ENCODE measurements around the gene DNAH11.
A peak's percentile ranks its signal among the peaks of the same experiment; 100 is the strongest.

The DNAH11 gene

DNA sequence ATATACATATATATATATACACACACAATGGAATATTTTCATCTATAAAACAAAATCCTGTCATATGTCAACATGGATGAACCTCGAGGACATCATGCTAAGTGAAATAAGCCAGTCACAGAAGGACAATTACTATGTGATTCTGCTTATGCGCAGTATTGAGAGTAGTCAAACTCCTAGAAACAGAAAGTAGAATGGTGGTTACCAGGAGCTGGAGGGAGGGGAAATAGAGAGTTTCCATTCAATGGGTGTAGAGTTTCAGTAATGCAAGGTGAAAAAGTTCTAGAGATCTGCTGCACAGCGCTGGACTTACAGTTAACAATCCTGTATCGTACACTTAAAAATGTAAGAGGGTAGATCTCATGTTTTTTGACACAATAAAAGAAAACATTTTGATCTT, 221.0 kb downstream of the DNAH11 start:
- TF ChIP-seq, protein P1, sequence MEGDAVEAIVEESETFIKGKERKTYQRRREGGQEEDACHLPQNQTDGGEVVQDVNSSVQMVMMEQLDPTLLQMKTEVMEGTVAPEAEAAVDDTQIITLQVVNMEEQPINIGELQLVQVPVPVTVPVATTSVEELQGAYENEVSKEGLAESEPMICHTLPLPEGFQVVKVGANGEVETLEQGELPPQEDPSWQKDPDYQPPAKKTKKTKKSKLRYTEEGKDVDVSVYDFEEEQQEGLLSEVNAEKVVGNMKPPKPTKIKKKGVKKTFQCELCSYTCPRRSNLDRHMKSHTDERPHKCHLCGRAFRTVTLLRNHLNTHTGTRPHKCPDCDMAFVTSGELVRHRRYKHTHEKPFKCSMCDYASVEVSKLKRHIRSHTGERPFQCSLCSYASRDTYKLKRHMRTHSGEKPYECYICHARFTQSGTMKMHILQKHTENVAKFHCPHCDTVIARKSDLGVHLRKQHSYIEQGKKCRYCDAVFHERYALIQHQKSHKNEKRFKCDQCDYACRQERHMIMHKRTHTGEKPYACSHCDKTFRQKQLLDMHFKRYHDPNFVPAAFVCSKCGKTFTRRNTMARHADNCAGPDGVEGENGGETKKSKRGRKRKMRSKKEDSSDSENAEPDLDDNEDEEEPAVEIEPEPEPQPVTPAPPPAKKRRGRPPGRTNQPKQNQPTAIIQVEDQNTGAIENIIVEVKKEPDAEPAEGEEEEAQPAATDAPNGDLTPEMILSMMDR (IDR thresholded peaks at IDR 0.05) = no peak

DNA sequence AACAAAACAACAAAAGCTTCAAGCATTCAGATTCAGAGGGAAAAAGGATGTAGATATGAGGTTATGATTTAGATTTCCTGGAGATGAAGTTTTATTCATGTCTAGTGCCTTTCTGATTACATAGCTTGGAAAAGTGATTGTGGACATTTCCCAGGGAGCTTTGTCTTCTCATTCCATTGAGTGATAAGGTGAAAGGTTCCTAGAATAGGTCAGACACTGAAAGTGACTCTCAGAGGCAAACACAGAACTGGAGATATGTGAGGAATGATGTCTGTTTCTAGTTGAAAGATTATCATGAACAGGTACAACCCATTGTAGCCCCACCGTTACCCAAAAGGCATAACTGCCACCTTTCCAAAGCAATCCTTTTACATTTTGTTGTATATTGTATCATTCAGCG, 223.4 kb downstream of the DNAH11 start:
- TF ChIP-seq, protein P1 (IDR thresholded peaks at IDR 0.05) = no peak

DNA sequence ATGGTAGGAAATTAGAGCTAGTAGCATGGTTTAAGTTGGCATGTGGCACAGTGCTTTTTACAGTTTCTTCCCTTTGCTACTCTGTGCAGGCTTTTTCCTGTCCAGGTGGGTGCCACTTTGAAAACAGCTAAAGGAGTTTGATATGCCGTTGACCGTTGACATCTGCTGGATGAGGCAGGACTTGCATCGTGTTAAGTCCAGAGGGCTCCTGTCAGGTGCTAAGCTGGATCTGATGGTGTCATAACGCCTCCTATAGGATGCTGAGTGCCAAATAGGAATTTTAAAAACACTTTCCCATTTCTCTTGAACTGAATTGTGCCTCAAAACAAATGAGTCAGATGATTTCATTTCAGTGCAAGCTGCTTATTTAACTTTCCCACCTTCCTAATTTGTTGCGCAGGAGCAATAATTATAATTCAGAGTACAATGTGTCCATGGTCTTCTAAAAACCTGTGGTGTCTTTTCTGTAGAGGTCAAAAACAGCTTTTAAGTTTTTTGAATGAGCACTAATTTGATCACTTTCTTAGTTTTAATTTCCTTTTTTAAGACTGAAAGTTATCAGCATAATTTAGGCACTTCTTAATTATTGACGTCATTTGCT, 224.6 kb downstream of the DNAH11 start:
- TF ChIP-seq, protein P1 (IDR thresholded peaks at IDR 0.05) = peak; percentile 96

DNA sequence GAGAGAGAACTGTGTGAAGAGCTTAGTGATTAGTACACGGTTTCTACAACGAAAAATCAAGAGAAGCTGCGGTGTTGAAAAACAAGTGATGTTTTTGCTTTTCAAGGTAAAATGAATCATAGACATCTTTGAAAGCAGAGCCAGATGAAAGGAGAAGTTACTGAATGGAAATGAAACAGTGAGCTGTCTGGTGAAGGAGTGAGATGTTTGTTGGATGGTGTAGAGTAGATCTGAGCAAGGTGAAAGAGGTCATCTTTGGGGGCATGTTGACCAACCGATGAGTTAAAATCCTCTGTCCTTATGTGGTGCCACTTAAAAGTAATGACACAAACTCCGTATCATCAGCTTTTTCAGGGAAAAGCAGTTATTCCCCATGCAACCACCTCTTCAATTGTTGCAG, 225.4 kb downstream of the DNAH11 start:
- TF ChIP-seq, protein P1 (IDR thresholded peaks at IDR 0.05) = no peak

DNA sequence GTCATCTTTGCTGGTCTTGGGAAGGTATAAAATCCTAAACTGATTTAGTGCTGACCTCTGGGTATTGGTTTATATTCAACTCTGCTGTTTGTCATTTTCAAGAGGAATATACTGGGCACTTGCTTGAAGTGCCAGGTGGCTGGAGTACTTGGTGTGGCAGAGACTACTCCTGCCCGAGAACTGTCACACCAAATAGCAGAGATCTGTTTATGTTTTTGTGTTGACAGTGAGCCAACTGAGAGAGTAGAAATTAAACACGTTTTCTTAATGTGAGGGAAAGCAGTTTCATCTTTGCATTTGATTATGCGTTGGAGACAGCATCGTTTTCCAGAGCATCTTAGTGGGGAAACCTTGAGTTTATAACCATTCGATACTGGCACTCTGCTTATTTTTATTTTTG, 228.4 kb downstream of the DNAH11 start:
- TF ChIP-seq, protein P1 (IDR thresholded peaks at IDR 0.05) = no peak

DNA sequence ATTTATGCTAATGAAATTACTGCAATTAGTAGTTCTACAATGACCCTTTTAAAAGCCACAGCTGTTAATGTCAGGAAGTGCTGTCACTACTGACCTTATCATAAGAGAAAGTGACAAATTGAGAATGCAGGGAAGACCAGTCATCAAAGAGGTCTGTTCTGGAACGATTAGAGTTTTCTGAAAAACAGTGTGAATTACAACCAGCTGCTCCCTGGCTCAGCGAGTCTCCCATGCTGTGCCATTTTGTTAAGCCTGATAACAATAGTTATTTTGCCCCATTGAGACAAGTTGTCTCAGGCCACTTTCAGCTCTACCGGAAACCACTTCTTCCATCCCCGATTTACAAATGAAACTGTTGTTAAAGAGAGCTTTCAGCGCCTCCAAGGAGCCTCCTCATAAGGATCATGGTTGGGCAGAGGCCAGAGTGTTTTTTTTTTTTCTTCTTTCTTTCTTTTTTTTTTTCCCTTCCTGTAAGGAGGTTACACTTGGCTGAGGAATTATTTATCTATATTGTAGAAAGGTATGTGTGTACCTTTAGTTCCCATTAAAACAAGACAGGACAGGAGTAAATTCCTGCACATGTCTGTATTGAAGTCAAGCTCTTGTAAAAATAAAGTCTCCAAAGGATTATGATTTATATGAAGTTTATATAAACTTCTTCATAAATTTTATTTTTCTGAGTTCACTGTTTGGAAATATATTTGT, 229.2 kb downstream of the DNAH11 start:
- TF ChIP-seq, protein P1 (IDR thresholded peaks at IDR 0.05) = no peak

DNA sequence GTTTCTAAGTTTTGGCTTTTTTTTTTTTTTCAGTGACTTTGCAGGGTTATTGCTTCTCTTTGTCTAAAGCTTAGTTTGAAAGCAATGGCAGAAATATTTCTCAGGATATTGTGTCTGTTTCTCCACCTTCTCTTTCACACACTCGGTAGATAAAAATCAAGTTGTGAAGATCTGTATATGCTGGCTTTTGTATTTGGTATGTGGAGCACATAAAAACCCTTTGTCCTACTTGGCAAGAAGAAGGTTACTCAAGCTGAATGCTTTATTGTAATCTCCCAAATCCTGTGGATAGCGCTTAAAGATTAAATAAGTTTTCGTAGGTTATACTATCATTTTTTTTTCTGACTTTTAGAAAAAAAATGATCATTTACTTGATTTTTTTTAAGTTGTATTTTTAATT, 230.5 kb downstream of the DNAH11 start:
- TF ChIP-seq, protein P1 (IDR thresholded peaks at IDR 0.05) = no peak

All from LNCAP (cell line).